Pancreas (tissue), 10 donors: ENCODE measurements around the gene WASL. TPM values are rescaled to one million over a fixed set of nuclear protein-coding genes. Genes with fewer than 3 reads are reported as not detected.
"Not testable (repeated sequence)": the region's sequence is repeated elsewhere in the genome, so short reads cannot be mapped to it uniquely, and the experiment has no call there.

ENCODE experiments used
- ATAC-seq, 4 donors: fragments of 200-7000 bp; cut with Tn5 transposase; one replicate each; pipeline versions ENCODE4 v1.8.0 to v1.9.1; 2020; ENCODE audit warnings: mild to moderate bottlenecking in 4 of 4, moderate library complexity in 4 of 4
- DNase-seq, 6 donors: peaks; one replicate each; pipeline ENCODE4 v3.0.0-alpha.2; 2020
- FAIRE-seq: peaks from 2 replicates; lab custom pipeline; 2012; peaks lifted over from hg19 to GRCh38; lab: Jason Lieb, UNC
- H3K27ac ChIP-seq, 4 donors: fragments of 200-600 bp; sonication (generic); 1 replicate in 3 of 4; 2 replicates in 1 of 4; pipeline versions ENCODE4 v1.5.0 to v1.8.0; 2020
- H3K27me3 ChIP-seq, 4 donors: fragments of 200-600 bp; one replicate each; pipeline ENCODE4 v1.8.0; 2021
- H3K36me3 ChIP-seq, 3 donors: fragments of 200-600 bp; sonication (generic) in 1 of 3; one replicate each; pipeline versions ENCODE4 v1.5.0 to v1.8.0; 2020 to 2021
- H3K4me1 ChIP-seq, 3 donors: fragments of 200-600 bp; one replicate each; pipeline ENCODE4 v1.8.0; 2021
- H3K4me3 ChIP-seq, 4 donors: fragments of 200-600 bp; sonication (generic) in 2 of 4; one replicate each; pipeline versions ENCODE4 v1.5.0 to v1.8.0; 2020 to 2021
- H3K9me3 ChIP-seq, 4 donors: fragments of 200-600 bp; one replicate each; pipeline ENCODE4 v1.8.0; 2021
- CTCF ChIP-seq, 4 donors: fragments of 200-600 bp; sonication (generic) in 3 of 4; IDR thresholded peaks; one replicate each; pipeline versions ENCODE4 v1.5.0 to v1.8.0; 2021; ENCODE audit warnings: antibody characterized with exemption in 4 of 4
- WGBS, 2 donors: extraction: QIAGEN DNeasy Blood & Tissue Kit; methylation state at CpG; one replicate each; pipeline ENCODE4 v1.1.7; 2013; 5-methylcytosine and 5-hydroxymethylcytosine counted together
- intact Hi-C, 3 donors: fragments of 100-400 bp; cut with DNase I; formaldehyde crosslinking; loops; one replicate each; pipeline versions ENCODE4 v1.11.1 to v1.14.2; 2022
- polyA plus RNA-seq, 2 donors: library from polyadenylated mRNA; stranded (reverse); fragments of 200-250 nt; gene quantifications; one replicate each; pipeline ENCODE4 v1.2.3, GENCODE V29; 2013
- total RNA-seq, 6 donors: library from RNA; stranded (reverse); fragmentation: NEBNext Ultra II Directional in 4 of 6; extraction: Animal tissue kit (Norgen Biotek cat#: 25700) in 4 of 6; gene quantifications; one replicate each; pipeline versions ENCODE4 v1.2.1 to v1.2.4, GENCODE V29; 2021 to 2023
- donor health status: healthy with polysubstance abuse.
- donor health status: DM: no; HTN: no; CAD: no; lungs with moderate emphysema.
- donor health status: DM: no; HTN: no; CAD: no.
- donor health status: control.
- donor health status: control.
- donor health status: Bipolar disorder and iron deficiency.
- donor health status: DM: yes; HTN: yes; CAD: no.
- donor health status: DM: no; HTN: no; CAD: no.
- donor health status: DM: no; HTN: no; CAD: no.
- donor health status: DM: yes; HTN: yes; CAD: no.

Gene WASL
- total and polyA plus RNA-seq, 8 donors, result 8.2 to 27.3 (median 16.0) TPM

DNA sequence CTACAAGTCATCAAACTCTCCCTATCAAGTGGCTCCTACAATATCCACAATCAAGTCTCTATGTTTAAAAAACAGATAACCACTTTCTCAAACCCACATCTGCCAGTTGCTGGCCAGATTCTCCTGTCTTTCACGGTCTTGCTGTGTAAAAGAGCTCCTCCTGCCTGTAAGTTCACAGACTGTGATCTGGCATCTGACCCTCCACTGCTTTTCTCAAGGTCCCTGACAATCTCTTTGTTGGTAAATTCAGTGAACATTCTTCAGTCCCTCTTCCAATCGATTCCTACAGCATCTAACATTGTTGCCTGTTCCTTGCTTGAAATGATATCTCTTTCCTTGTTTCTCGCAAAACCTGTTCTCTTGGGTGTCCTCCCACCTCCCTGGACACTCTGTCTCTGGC is 111.6 kb downstream of the WASL start:
- H3K27ac ChIP-seq, result no peak overlapping the region
- H3K4me1 ChIP-seq, result no peaks in the 10 kb centered on the region
- intact Hi-C loops, result loop anchor here in 1 of 3 donors (10.0 kb wide), 1 partner anchor 228 kb away; no protein-coding TSS in a partner anchor
- no peaks in the 10 kb centered on the region for H3K9me3 ChIP-seq
- FAIRE-seq (no peak), ATAC-seq (no peak), DNase-seq (no peak)
- TF ChIP-seq CTCF (IDR thresholded peaks at IDR 0.05), result no peak
- 38 to 43% methylated on average over 3 of the region's 3 CpGs for WGBS, 2 donors
- no peak overlapping the region for H3K4me3 ChIP-seq
- no peaks in the 10 kb centered on the region for H3K27me3 ChIP-seq
- H3K36me3 ChIP-seq, result no peaks in the 10 kb centered on the region

- TF ChIP-seq CTCF (IDR thresholded peaks at IDR 0.05), result peak in 3 of 4 donors; percentile 11 to 33 (median 22)
- no peaks in the 10 kb centered on the region for H3K27me3 ChIP-seq
- H3K36me3 ChIP-seq, result no peaks in the 10 kb centered on the region
- WGBS, 2 donors, result 8 to 10% methylated on average over 4 of the region's 4 CpGs
- H3K9me3 ChIP-seq, result no peaks in the 10 kb centered on the region
- H3K4me3 ChIP-seq, result no peak overlapping the region
- no peaks in the 10 kb centered on the region for H3K4me1 ChIP-seq
- ATAC-seq (peak in 3 of 4 donors; percentile 71 to 79 (median 77)), DNase-seq (no peak), FAIRE-seq (peak; percentile 91)
- intact Hi-C loops, result loop anchor here in 1 of 3 donors (10.0 kb wide), 1 partner anchor 229 kb away; no protein-coding TSS in a partner anchor
- no peak overlapping the region for H3K27ac ChIP-seq
Observed at GRCh38 chr7:123635551-123636359, 113.0 kb downstream of the WASL start.

DNA sequence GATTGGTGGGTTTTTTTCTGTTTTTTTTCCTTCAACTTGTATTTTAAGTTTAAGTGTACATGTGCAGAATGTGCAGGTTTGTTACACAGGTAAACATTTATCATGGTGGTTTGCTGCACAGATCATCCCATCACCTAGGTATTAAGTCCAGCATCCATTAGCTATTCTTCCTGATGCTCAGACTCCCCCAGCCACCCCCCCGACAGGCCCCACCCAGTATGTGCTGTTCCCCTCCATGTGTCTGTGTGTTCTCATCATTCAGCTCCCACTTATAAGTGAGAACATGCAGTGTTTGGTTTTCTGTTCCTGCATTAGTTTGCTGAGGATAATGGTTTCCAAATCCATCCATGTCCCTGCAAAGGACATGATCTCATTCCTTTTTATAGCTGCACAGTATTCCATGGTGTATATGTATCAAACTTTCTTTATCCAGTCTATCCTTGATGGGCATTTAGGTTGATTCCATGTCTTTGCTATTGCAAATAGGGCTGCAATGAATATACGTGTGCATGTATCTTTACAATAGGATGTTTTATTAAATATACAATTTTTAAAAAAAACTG is 114.7 kb downstream of the WASL start:
- H3K4me3 ChIP-seq, DNase-seq, H3K4me1 ChIP-seq, H3K27me3 ChIP-seq, FAIRE-seq, H3K36me3 ChIP-seq, H3K9me3 ChIP-seq, H3K27ac ChIP-seq, ATAC-seq: not testable (repeated sequence)
- intact Hi-C loops, result loop anchor here in 1 of 3 donors (10.0 kb wide), 1 partner anchor 231 kb away; no protein-coding TSS in a partner anchor
- 75 to 82% methylated on average over 2 of the region's 2 CpGs for WGBS, 2 donors

DNA sequence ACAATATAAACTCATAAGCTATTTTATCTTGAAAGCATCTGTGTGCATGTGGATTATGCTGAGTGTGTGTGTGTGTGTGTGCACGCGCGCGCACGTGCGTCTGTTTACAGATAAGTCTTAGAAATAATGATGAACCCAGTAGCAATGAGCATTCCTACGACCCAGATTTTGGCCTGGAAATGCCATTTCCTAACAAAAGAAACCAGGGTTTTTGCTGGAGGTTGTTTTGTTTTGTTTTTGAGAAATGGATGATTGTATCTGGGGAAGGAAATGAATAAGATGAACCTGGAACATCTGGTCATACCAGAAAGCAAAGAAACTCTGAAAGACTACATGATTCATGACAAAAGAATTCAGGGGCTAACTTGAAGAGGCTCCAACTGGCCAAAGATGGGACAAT is 115.2 kb downstream of the WASL start:
- H3K27ac ChIP-seq, result no peak overlapping the region
- intact Hi-C loops, result loop anchor here in 1 of 3 donors (10.0 kb wide), 1 partner anchor 231 kb away; no protein-coding TSS in a partner anchor
- no peaks in the 10 kb centered on the region for H3K9me3 ChIP-seq
- no peak for FAIRE-seq
- 81 to 88% methylated on average over 7 of the region's 7 CpGs for WGBS, 2 donors
- no peaks in the 10 kb centered on the region for H3K27me3 ChIP-seq
- TF ChIP-seq CTCF (IDR thresholded peaks at IDR 0.05), result no peak
- no peaks in the 10 kb centered on the region for H3K36me3 ChIP-seq
- no peaks in the 10 kb centered on the region for H3K4me1 ChIP-seq
- no peak overlapping the region for H3K4me3 ChIP-seq
- no peak for DNase-seq
- no peak for ATAC-seq

GRCh38 chr7:123632808-123633207 is 116.0 kb downstream of the WASL start:
- H3K4me3 ChIP-seq, result no peak overlapping the region
- H3K36me3 ChIP-seq, result no peaks in the 10 kb centered on the region
- DNase-seq, result no peak
- no peaks in the 10 kb centered on the region for H3K27me3 ChIP-seq
- intact Hi-C loops, result loop anchor here in 1 of 3 donors (10.0 kb wide), 1 partner anchor 232 kb away; no protein-coding TSS in a partner anchor
- TF ChIP-seq CTCF (IDR thresholded peaks at IDR 0.05), result no peak
- H3K9me3 ChIP-seq, result no peaks in the 10 kb centered on the region
- no peak for FAIRE-seq
- WGBS, 2 donors, result 79 to 85% methylated on average over 2 of the region's 2 CpGs
- H3K4me1 ChIP-seq, result no peaks in the 10 kb centered on the region
- no peak for ATAC-seq
- H3K27ac ChIP-seq, result no peak overlapping the region

Other genes with a start within 250 kb of the WASL start
- under 1 TPM; 0.41 to 0.81 (median 0.52) TPM for gene IQUB, start 214.4 kb downstream of the WASL start, total RNA-seq
- gene IQUB, start 214.4 kb downstream of the WASL start, polyA plus RNA-seq, result under 1 TPM; 0.15 to 0.59 TPM
- 10 to 100 TPM; 19.4 to 42.5 (median 31.6) TPM for gene NDUFA5, start 191.2 kb downstream of the WASL start, total RNA-seq
- gene NDUFA5, start 191.2 kb downstream of the WASL start, polyA plus RNA-seq, result 10 to 100 TPM; 55.5 to 83.5 TPM
- under 1 TPM in 1 of 6 donors, not detected in 5; 0.04 TPM for gene ASB15, start 147.2 kb downstream of the WASL start, total RNA-seq
- not detected for gene ASB15, start 147.2 kb downstream of the WASL start, polyA plus RNA-seq
- under 1 TPM in 1 of 6 donors, not detected in 5; 0.55 TPM for gene LMOD2, start 93.1 kb downstream of the WASL start, total RNA-seq
- gene LMOD2, start 93.1 kb downstream of the WASL start, polyA plus RNA-seq, result not detected
- not detected for gene HYAL4, start 96.2 kb upstream of the WASL start, total RNA-seq
- not detected for gene HYAL4, start 96.2 kb upstream of the WASL start, polyA plus RNA-seq
- not detected for gene SPAM1, start 176.2 kb upstream of the WASL start, total RNA-seq
- under 1 TPM in 1 of 2 donors, not detected in 1; 0.12 TPM for gene SPAM1, start 176.2 kb upstream of the WASL start, polyA plus RNA-seq